ENCODE data around the gene NRG2.

NRG2 gene

GRCh38 chr5:139851558-139851957 is 191.5 kb downstream of the NRG2 start:
- no peak for DNase-seq

- no peak for DNase-seq
These were observed 192.6 kb downstream of the NRG2 start for GRCh38 chr5:139850423-139851016.

- no peak for DNase-seq
These were observed 193.2 kb downstream of the NRG2 start for GRCh38 chr5:139849942-139850341.

GRCh38 chr5:139849501-139849900 is 193.6 kb downstream of the NRG2 start:
- DNase-seq = no peak

- no peak for DNase-seq
These were observed 194.5 kb downstream of the NRG2 start for GRCh38 chr5:139848508-139849100.

GRCh38 chr5:139847790-139848507 is 195.2 kb downstream of the NRG2 start:
- DNase-seq = peak; percentile 78

- DNase-seq = no peak
These were observed 196.0 kb downstream of the NRG2 start for GRCh38 chr5:139847091-139847490.

- DNase-seq = no peak
These were observed 197.0 kb downstream of the NRG2 start for GRCh38 chr5:139845846-139846681.

- DNase-seq = peak; percentile 45
These were observed 198.5 kb downstream of the NRG2 start for GRCh38 chr5:139844472-139845145.

GRCh38 chr5:139843991-139844390 is 199.1 kb downstream of the NRG2 start:
- no peak for DNase-seq

- DNase-seq = no peak
These were observed 200.8 kb downstream of the NRG2 start for GRCh38 chr5:139842321-139842720.

GRCh38 chr5:139841549-139841948 is 201.6 kb downstream of the NRG2 start:
- no peak for DNase-seq

- no peak for DNase-seq
These were observed 203.2 kb downstream of the NRG2 start for GRCh38 chr5:139839918-139840317.

GRCh38 chr5:139839232-139839815 is 203.8 kb downstream of the NRG2 start:
- no peak for DNase-seq

GRCh38 chr5:139838381-139839197 is 204.5 kb downstream of the NRG2 start:
- DNase-seq = no peak

GRCh38 chr5:139837711-139838380 is 205.3 kb downstream of the NRG2 start:
- no peak for DNase-seq

- DNase-seq = no peak
These were observed 206.5 kb downstream of the NRG2 start for GRCh38 chr5:139836469-139837208.

GRCh38 chr5:139835656-139836055 is 207.4 kb downstream of the NRG2 start:
- no peak for DNase-seq

- DNase-seq = no peak
These were observed 209.6 kb downstream of the NRG2 start for GRCh38 chr5:139833525-139833924.

GRCh38 chr5:139831624-139832023 is 211.5 kb downstream of the NRG2 start:
- no peak for DNase-seq
